M059J (cell line): ENCODE data around the gene MRPL39. TPM values are rescaled to one million over a fixed set of nuclear protein-coding genes. Genes with fewer than 3 reads are reported as not detected.

Experiments
- DNase-seq: peaks from one replicate; pipeline ENCODE4 v3.0.0-alpha.2; 2012; ENCODE audit warnings: low read depth
- total RNA-seq: library from RNA; depleted of rRNA; stranded (reverse); fragments of >200 nt; shearing (Covaris generic); gene quantifications from 2 replicates; pipeline ENCODE4 v1.2.3, GENCODE V29; 2014

The MRPL39 gene
- total RNA-seq, 1 experiment from 2014 or later: 88.8 TPM

DNA sequence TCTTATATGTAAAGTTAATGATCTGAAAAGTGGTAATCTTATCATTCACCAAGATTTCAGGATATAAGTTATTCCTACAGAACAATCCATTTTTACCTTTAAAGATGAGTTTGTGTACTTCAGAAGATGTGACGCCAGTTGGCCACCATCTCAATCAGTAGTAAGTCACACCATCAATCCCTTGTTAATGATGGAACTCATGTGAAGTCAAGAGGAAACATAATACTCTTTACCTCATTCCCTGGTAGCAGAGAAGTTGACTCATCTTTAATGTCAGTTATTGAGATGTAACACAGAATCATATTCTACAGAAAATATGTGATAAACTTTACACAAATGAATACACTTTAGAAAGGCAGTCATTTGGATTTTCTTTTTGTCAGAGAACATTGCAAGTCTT is 38.2 kb downstream of the MRPL39 start:
- DNase-seq: peak; percentile 31

- DNase-seq: peak; percentile 29
Observed at GRCh38 chr21:25568246-25568645, 39.0 kb downstream of the MRPL39 start.

DNA sequence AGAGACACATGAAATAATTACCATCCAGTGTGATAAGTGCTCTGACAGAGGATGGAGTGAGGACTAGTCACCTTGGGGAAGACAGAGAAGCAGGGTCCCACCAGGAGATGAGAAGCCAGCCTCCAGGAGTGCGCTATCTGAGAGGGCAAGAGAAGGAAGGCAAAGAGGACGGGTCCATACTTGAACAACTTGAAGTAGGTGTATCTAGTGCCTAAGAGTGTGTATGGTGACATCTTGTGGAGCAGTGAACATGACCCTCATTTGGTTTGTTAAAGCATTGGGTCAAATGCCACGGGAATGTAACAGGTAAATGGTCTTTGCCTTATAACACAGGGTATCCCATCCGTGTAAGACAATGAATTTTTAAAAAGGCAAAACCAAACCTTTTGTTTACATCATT is 39.8 kb downstream of the MRPL39 start:
- DNase-seq: no peak

DNA sequence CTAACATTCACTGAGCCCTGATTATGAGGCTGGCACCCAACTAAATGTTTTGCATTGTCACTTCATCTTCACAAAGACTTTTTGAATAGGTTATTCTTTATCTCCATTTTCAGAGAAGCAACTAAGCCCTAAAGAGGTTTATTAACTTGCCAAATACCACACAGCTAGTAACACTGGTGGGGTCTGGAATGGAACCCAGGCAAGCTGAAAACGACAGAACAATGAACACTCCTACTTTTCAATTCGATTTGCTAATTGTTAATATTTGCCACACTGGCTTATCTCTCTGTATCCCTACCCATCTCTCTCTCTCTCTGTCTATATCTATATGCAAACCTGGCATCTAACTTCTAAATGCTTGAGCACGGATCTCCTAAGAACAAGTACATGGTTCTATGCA is 40.6 kb downstream of the MRPL39 start:
- DNase-seq: no peak

DNA sequence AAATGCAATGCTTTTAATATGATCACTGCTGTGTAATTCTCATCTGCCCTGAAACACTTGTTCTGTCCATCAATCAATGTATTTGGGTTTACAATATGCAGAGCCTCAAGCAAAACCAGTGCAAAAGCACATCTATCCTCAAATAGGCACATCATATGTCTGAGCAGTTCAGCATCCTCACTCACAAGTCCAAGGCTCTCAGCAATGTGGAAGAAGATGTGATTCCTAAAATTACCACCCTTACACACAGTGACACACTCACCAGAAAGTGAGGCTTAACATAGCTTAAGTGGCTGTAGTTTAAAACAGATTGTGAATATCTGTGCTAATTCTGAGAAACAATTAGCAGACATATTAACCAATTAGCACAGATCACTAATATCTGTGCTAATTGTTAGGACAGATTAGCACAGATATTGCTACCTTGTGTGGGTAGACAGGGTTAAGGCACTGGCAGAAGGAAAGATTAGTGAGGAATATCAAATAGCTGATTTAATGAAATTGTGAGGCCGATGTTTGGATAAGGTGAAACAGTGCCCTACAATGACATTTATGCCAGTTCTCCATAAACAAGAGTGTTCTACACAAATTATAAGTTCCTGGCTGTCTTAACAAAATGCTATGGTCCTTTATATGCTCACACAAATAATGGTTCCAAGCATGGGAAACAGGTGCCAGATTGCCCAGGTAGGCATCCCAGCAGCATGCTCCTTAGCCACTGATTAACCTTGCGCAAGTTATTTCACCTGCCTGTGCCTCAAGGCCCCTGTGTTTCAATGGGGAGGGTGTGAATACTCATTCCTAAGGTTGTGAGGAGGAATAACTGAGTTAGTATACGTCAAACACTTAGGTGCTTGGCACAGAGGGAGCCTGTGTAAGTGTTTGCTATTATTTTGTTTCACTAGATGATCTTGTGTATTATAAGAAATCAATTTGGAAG is 41.7 kb downstream of the MRPL39 start:
- no peak for DNase-seq

DNA sequence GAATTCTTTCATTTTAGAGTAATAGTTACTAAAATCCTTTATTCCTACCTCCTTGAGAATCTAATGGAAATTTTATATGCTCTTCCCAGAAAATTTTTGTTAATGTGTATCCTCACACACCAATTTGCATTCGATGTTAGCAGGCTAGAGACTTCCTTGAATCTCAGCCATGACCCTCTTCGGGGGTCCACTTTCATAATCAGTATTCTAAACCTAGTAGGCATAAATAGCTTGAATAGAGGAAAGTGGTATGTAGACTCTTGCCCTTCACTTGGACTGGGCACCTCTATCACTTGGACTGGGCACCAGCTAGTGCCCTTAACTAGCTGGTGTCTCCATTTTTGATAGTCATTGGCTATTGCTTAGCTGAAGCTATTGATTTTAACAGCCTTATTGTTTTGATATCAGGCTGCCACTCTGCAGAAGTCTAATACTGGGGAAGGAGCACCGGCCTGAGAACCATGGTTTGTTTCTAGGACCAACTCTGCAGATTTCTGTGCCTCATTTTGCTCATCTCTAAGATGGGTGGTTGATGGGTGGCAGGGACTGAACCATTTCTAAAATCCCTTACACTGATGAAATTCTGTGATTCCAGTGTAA is 42.8 kb downstream of the MRPL39 start:
- DNase-seq: no peak

GRCh38 chr21:25563361-25564116 is 43.7 kb downstream of the MRPL39 start:
- peak; percentile 87 for DNase-seq

- DNase-seq: no peak
Observed at GRCh38 chr21:25562660-25563059, 44.6 kb downstream of the MRPL39 start.

DNA sequence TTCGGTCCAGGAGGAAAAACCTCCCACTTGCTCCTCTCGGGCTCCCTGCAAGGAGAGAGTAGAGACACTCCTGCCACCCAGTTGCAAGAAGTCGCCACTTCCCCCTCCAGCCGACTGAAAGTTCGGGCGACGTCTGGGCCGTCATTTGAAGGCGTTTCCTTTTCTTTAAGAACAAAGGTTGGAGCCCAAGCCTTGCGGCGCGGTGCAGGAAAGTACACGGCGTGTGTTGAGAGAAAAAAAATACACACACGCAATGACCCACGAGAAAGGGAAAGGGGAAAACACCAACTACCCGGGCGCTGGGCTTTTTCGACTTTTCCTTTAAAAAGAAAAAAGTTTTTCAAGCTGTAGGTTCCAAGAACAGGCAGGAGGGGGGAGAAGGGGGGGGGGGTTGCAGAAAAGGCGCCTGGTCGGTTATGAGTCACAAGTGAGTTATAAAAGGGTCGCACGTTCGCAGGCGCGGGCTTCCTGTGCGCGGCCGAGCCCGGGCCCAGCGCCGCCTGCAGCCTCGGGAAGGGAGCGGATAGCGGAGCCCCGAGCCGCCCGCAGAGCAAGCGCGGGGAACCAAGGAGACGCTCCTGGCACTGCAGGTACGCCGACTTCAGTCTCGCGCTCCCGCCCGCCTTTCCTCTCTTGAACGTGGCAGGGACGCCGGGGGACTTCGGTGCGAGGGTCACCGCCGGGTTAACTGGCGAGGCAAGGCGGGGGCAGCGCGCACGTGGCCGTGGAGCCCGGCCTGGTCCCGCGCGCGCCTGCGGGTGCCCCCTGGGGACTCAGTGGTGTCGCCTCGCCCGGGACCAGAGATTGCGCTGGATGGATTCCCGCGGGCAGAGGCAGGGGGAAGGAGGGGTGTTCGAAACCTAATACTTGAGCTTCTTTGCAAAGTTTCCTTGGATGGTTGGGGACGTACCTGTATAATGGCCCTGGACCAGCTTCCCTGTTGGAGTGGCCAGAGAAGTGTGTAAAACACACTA is 45.3 kb downstream of the MRPL39 start:
- DNase-seq: peak; percentile 86

- no peak for DNase-seq
Observed at GRCh38 chr21:25560891-25561290, 46.4 kb downstream of the MRPL39 start.

GRCh38 chr21:25560271-25560685 is 47.0 kb downstream of the MRPL39 start:
- peak; percentile 66 for DNase-seq

GRCh38 chr21:25559746-25560145 is 47.5 kb downstream of the MRPL39 start:
- no peak for DNase-seq

DNA sequence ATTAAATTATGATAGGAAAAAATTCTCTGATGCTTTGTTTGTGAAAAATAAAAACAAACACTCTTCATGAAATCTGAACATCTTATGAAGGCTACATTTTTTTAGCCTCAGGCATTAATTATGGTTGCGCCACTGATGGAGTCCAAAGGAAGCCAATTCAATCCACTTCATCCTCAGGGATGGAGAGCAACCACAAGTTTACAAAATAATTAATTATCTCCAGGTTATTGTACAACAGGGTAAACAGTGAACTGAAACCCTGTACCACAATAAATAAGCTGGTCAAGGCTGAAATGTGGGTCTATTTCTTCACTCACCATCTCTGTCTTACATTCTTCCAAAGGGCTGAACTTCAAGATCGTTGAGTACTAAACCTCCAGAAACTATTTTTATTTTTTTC is 49.2 kb downstream of the MRPL39 start:
- DNase-seq: peak; percentile 78

GRCh38 chr21:25557180-25557579 is 50.1 kb downstream of the MRPL39 start:
- DNase-seq: peak; percentile 73

DNA sequence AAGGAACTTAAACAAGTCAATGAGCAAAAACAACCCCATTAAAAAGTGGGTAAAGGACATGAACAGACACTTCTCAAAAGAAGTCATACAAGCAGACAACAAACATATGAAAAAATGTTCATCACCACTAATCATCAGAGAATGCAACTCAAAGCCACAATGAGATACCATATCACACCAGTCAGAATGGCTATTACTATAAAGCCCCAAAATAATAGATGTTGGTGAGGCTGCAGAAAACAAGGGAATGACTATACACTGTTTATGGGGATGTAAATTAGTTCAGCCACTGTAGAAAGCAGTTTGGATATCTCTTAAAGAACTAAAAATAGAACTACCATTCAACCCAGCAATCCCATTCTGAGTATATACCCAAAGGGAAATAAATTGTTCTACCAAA is 51.2 kb downstream of the MRPL39 start:
- peak; percentile 57 for DNase-seq

GRCh38 chr21:25555492-25555891 is 51.8 kb downstream of the MRPL39 start:
- DNase-seq: no peak

GRCh38 chr21:25552856-25553255 is 54.4 kb downstream of the MRPL39 start:
- no peak for DNase-seq

DNA sequence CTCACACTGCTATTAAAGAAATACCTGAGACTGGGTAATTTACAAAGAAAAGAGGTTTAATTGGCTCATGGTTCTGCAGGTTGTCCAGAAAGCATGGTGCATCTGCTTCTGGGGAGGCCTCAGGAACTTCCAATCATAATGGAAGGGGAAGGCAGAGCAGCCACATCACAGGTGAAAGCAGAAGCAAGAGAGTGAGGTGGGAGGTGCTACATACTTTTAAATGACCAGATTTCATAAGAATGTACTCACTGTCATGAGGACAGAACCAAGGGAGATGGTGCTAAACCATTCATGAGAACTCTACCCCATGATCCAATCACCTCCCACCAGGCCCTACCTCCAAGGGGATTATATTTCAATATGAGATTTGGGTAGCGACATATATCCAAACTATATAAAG is 55.7 kb downstream of the MRPL39 start:
- no peak for DNase-seq

GRCh38 chr21:25550352-25551120 is 56.7 kb downstream of the MRPL39 start:
- no peak for DNase-seq

DNA sequence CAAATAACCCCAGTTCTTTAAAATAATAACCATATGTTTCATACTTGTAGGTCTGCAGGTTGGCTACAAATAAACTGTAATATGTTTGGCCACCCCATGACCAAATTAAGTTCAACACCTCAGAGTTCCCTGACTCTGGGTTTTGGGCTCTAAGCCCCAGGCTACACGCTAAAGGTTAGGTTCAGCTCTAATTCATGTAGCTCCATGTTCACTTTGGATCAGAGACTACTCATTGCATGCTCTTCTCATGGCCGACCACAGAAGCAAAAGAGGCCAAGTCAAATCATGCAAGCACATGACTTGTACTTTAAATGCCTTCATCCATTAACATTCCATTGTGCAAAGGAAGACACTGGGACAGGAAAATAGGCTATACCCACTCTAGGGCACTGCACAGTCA is 66.2 kb downstream of the MRPL39 start:
- no peak for DNase-seq
